ENCODE data around the gene TEX52. TPM values are rescaled to one million over a fixed set of nuclear protein-coding genes. Genes with fewer than 3 reads are reported as not detected.

Gene TEX52
- total RNA-seq, 1 experiment from 2014 or later, result not detected

GRCh38 chr12:2820432-2820831, 36.4 kb downstream of the TEX52 start:
- Histone ChIP-seq H3K4me3 (ENCODE audit: low read depth, low read length, poor library complexity, severe bottlenecking) (no peak overlapping the region), H3K4me1 (ENCODE audit: insufficient read depth, low read length, poor library complexity, severe bottlenecking) (no peaks in the 10 kb centered on the region), H3K27me3 (replicated peaks; ENCODE audit: insufficient read depth, low read depth, low read length, poor library complexity) (no peaks in the 10 kb centered on the region), H3K9me3 (ENCODE audit: low read depth, low read length, poor library complexity, severe bottlenecking) (no peaks in the 10 kb centered on the region), H3K36me3 (ENCODE audit: insufficient read depth, low read length, poor library complexity, severe bottlenecking) (peaks cover 34% of the 10 kb centered on the region), H3K27ac (ENCODE audit: low read depth, low read length, poor library complexity, severe bottlenecking) (no peak overlapping the region)
- no TSS peak for BruUV-seq (replicated peaks)
- ChIA-PET POLR2A (ENCODE audit: low non-redundant PET) (no interaction called here), CTCF (no interaction called here)
- no peak for TF ChIP-seq EZH2 (IDR thresholded peaks at IDR 0.05; ENCODE audit: borderline replicate concordance, low read depth, low read length, poor library complexity, severe bottlenecking)
- TF ChIP-seq, protein P1, sequence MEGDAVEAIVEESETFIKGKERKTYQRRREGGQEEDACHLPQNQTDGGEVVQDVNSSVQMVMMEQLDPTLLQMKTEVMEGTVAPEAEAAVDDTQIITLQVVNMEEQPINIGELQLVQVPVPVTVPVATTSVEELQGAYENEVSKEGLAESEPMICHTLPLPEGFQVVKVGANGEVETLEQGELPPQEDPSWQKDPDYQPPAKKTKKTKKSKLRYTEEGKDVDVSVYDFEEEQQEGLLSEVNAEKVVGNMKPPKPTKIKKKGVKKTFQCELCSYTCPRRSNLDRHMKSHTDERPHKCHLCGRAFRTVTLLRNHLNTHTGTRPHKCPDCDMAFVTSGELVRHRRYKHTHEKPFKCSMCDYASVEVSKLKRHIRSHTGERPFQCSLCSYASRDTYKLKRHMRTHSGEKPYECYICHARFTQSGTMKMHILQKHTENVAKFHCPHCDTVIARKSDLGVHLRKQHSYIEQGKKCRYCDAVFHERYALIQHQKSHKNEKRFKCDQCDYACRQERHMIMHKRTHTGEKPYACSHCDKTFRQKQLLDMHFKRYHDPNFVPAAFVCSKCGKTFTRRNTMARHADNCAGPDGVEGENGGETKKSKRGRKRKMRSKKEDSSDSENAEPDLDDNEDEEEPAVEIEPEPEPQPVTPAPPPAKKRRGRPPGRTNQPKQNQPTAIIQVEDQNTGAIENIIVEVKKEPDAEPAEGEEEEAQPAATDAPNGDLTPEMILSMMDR (conservative IDR thresholded peaks at IDR 0.05; ENCODE audit: low read depth, low read length), result no peak
- intact Hi-C loops (cut with micrococcal nuclease; ENCODE audit: unreplicated experiment), result no loop called here
- no peak for DNase-seq (ENCODE audit: low spot score)

DNA sequence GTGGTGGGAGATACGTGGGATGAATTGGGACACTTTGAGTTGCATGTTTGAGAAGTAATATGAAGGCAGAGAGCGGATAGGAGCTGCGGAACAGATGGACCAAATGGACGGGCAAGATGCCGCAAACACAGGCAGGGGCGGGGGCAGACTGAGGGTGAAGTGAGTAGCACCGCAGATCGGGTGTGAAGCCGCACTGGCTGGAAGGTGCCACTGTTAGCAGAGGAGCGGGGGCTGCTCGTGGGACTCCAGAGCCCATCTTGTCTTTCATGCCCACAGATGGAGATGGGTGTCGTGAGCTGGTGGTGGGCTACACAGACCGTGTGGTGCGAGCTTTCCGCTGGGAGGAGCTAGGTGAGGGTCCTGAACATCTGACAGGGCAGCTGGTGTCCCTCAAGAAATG, 37.0 kb downstream of the TEX52 start:
- TF ChIP-seq, protein P1 (conservative IDR thresholded peaks at IDR 0.05; ENCODE audit: low read depth, low read length), result no peak
- TF ChIP-seq EZH2 (IDR thresholded peaks at IDR 0.05; ENCODE audit: borderline replicate concordance, low read depth, low read length, poor library complexity, severe bottlenecking), result no peak
- Histone ChIP-seq H3K27me3 (replicated peaks; ENCODE audit: insufficient read depth, low read depth, low read length, poor library complexity) (no peaks in the 10 kb centered on the region), H3K36me3 (ENCODE audit: insufficient read depth, low read length, poor library complexity, severe bottlenecking) (peaks cover 34% of the 10 kb centered on the region), H3K4me3 (ENCODE audit: low read depth, low read length, poor library complexity, severe bottlenecking) (no peak overlapping the region), H3K9me3 (ENCODE audit: low read depth, low read length, poor library complexity, severe bottlenecking) (no peaks in the 10 kb centered on the region), H3K27ac (ENCODE audit: low read depth, low read length, poor library complexity, severe bottlenecking) (no peak overlapping the region), H3K4me1 (ENCODE audit: insufficient read depth, low read length, poor library complexity, severe bottlenecking) (no peaks in the 10 kb centered on the region)
- ChIA-PET POLR2A (ENCODE audit: low non-redundant PET) (no interaction called here), CTCF (no interaction called here)
- no TSS peak for BruUV-seq (replicated peaks)
- no peak for DNase-seq (ENCODE audit: low spot score)
- intact Hi-C loops (cut with micrococcal nuclease; ENCODE audit: unreplicated experiment), result no loop called here

- peak; percentile 85 for DNase-seq (ENCODE audit: low spot score)
- peak overlapping the region; percentile 60 for H3K4me3 ChIP-seq (ENCODE audit: low read depth, low read length, poor library complexity, severe bottlenecking)
- intact Hi-C loops (cut with micrococcal nuclease; ENCODE audit: unreplicated experiment), result no loop called here
- ChIA-PET POLR2A (ENCODE audit: low non-redundant PET) (no interaction called here), CTCF (interaction anchor here (0.7 kb wide), 1 partner anchor 1835 kb away, joined by 3 read pairs; no protein-coding TSS in a partner anchor)
- H3K36me3 ChIP-seq (ENCODE audit: insufficient read depth, low read length, poor library complexity, severe bottlenecking), result peaks cover 9% of the 10 kb centered on the region
- BruUV-seq (replicated peaks), result no TSS peak
- no peaks in the 10 kb centered on the region for H3K27me3 ChIP-seq (replicated peaks; ENCODE audit: insufficient read depth, low read depth, low read length, poor library complexity)
- TF ChIP-seq, protein P1 (conservative IDR thresholded peaks at IDR 0.05; ENCODE audit: low read depth, low read length), result peak; percentile 82
- no peak for TF ChIP-seq EZH2 (IDR thresholded peaks at IDR 0.05; ENCODE audit: borderline replicate concordance, low read depth, low read length, poor library complexity, severe bottlenecking)
- peaks cover 14% of the 10 kb centered on the region for H3K4me1 ChIP-seq (ENCODE audit: insufficient read depth, low read length, poor library complexity, severe bottlenecking)
- H3K27ac ChIP-seq (ENCODE audit: low read depth, low read length, poor library complexity, severe bottlenecking), result peak overlapping the region; percentile 95
- no peaks in the 10 kb centered on the region for H3K9me3 ChIP-seq (ENCODE audit: low read depth, low read length, poor library complexity, severe bottlenecking)
Observed at GRCh38 chr12:2813214-2814185, 43.3 kb downstream of the TEX52 start.
